HG03432 (cell line): ENCODE results near the gene MYL3.

Experiments used
- ATAC-seq: cut with Tn5 transposase; IDR thresholded peaks from one replicate; pipeline ENCODE4 v1.9.1; 2021; ENCODE audit warnings: mild to moderate bottlenecking, moderate library complexity; ENCODE audit not compliant: unreplicated experiment

The MYL3 gene

DNA sequence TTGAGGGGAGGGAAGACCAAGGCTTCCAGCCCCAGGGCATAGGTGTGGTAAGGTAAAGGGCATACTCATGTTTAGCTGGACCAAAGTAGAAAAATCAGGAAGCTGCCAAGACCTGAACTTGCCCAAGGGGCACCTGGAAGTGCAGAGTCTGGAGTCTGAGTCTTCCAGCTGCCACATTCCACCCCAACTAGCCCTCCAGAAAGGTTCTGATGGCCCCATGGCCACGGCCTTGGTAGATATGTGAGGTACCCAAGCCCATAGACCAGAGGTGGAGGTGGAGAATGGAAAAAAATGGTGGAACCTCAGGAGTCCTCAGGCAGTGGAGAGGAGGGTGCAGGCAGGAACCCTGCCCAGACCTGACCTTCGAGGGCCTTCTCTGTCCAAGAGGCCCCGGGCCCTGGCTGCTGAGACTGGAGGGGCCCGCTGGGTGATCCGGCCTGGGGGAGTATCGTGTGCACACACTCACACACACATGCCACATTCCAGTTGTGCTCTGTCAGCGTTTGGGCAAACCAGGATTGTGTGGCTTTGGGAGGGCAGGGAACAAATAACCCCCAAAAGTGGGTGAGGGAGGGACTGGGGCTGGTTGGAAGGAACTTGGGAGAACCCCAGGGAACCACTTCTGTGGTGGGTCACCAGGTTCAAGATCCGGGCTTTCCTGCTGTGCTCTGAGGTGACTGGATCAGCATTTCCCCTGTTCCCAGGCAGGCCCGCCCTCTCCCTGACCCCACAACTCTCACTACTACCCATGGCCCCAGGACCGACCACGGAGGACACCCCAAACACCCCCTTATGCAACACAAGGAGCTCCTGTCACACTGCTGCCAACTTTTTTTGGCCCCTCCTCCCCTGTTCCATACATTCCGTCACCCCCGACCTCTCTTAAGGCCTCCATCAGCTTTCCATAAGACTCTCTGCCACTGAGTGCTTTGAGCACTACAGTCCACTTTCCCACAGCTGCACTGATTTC lies 11.6 kb downstream of the MYL3 start:
- no peak for ATAC-seq

DNA sequence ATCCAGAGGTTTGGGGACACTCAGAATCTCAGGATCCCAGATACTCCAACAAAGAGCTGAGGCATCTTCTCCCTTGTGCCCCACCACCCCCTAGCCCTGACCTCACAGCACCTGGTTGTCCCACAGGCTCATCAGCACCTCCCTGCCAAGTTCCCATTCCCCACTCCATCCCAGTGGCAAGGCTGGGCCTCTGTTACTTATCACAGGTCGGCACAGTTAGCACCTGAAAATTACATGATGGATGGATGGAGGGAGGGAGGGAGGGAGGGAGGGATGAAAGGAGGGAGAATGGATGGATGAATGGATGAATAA lies 12.8 kb downstream of the MYL3 start:
- ATAC-seq = no peak

DNA sequence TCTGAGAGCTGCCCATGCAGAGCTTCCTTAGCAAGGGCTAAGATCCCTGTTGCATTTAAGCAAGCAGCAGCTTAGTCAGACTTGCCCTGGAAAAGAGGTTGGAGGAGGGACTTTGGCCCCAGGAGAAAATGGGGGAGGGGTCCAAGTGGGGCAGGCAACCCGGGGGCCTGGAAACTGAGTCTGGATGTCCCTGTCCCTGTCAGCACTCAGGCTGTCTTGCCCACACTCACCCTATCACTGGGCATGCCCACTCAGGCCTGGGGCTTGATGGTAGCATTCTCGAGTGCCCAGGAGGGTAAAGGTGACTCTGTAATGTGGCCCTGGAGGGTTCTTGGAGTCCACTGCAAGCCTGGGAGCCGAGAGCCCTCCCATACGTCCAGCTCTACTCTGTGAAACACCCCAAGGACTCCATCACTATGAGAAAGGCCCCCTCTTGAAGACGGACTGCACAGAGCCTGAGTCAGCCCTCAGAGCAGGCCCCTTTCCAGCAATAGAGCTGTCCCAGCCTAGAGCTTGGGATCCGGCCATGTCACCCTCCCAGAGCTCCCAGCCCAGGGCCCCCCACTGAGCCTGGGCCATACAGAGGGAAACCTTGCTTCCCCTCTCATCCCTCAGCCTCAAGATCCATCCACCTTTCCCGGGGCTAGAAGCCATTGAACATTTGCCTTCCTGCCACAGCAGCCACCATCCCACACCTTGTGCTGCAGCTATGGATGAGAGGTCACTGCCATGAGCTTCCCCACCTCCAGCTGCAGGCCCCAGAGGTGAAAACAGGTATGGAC lies 13.4 kb downstream of the MYL3 start:
- ATAC-seq = no peak

DNA sequence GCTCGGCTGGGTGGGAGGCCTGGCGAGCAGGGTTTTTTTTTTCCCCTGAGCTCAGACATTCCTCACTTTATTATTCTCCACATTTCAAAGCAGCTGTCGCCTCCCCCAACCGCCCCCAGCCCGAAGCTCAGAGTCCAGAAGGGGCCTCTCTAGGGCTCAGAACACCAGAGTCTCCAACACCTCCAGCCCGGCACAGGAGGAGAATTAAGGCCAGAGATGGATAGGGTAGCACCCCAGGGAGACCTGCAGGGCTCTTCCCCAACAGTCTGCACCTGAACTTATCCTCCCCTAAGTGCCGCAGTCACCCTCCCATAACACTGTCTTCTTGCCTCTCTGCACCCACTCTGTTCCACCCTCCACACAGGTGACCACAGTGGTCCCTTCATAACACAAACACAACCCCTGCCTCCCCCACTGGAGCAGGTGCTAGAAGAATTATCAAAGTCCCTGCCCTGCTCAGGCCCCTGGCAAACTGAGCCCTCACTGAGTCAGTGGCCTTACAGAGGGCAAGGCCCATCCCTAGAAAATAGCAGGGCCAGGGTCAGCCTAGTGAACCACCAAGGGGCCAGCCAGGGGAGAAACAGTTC lies 14.1 kb downstream of the MYL3 start:
- ATAC-seq = no peak

DNA sequence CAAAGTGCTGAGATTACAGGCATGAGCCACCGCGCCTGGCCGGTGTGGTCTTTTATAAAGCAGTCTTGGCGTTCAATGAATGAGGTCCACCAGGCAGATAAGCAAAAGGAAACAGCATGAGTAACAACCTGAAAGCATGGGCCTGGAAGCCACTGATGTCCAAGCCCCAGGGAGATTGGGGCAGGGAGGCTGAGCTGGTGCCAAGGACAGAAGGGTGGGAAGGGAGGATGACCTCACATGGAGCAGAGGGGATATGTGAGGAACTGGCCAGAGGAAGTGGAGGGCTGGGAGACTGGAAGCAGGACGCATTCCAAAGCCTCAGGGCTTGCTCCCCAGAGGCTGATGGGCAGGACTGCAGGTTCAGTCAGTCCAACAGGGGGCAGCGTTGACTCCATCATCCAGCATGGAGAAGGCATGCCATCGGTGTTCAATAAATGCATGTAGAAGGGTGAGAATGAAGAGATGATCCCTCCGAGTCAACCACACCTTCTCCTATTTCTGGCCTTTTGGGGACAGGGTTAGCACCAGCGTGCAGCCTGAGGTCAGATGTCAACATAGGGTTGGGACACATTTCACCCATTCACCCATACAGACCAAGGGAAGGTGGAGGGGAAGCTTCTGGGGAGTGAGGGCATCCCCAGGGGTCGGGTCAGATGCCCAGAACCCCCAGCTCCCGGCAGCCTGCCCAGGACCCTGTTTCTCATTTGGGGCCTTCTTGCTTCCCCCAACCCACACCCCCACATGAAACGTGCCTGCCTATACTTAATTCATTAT lies 14.8 kb downstream of the MYL3 start:
- no peak for ATAC-seq

DNA sequence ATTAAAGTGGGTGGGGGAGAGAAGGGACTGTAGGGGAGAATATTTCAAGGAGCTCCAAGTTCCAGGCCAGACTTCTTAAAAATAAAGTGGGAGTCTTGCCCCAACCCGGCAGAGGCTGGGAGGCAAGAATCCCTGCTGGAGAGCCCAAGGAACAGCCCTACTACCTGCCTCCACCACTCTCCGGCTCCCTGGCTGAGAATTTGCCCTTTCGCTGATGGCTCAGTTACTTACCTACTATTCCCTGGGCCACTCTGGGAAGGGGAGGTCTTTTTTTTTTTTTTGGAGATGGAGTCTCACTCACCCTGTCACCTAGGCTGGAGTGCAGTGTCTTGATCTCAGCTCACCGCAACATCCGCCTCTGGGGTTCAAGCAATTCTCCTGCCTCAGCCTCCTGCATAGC lies 15.5 kb downstream of the MYL3 start:
- ATAC-seq = no peak

DNA sequence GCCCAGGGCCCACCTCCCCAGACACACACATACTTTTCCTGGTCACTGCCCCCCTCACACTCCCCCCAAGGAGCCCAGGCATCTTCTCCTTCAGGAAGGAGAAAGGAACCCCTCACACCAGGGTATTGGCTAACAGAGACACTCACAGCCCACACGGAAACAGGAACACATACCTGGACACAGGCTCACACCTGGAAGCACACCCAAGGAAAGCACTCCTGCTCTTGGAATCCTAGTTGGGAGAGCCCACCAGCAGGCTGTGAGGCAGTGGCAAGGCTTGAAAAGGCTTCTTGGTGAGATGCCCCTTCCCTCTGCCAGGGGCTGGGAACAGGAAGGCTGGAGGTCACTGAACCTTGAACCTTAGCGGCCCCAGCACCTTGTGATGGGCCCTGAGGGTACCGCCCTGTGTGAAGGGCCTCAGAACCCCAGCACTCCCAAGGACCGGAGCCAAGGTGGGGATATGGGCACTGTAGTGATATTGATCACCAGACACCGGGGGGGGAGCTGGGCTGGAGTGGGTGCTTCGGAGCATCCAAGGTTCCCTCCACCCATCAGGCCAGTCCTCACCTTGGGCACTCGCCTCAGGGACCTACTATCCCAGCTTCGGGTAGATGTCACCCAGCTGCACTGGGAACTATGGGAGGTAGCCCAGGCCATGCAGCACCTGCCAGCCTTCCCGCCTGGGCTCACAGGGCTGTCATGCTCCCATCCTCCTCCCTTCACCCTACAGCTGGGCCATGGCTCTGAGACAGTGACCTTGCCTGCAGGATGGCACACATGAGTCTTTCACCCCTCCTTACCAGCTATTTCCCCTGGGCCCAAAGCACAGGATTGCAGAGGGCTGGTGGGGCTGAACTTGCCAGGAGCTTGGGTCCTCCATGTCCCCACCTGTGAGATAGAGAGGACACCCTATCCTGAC lies 16.4 kb downstream of the MYL3 start:
- ATAC-seq = no peak

DNA sequence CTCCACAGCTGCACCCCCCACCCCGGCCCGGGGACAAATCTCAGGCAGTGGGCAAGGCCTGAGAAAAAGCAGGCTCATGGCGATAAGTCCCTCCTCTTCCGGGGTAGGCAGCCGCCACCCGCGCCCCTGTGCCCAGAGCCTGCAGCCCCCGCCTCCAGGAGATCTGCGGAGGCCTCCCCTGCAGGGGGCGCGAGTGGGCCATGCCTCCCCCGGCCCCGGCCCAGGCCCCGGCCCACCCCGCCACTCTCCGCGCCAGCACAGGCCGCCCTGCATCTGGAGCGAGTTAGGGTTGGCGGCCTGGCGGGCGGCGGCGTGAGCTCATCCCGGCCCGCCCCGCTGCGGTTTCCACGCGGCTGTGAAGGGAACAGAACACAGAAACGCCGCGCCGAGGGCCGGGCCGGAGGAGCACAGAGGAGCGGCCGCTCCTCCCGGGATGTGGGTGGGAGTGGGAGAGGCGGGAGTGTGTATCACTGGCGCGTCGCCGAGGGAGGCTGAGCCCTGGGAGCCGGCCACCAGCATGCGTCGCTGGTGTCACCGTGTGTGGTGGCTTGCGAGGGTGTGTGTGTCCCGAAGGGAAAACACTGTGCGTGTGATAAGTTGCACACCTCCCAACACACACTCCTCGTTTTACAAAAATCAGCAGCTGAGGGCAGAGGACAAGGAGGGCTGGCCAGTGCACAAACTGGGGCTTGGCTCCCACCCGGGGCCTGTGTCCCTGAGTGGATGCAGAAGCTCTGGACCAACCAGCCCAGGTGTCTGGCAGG lies 17.2 kb downstream of the MYL3 start:
- peak; percentile 78 for ATAC-seq

DNA sequence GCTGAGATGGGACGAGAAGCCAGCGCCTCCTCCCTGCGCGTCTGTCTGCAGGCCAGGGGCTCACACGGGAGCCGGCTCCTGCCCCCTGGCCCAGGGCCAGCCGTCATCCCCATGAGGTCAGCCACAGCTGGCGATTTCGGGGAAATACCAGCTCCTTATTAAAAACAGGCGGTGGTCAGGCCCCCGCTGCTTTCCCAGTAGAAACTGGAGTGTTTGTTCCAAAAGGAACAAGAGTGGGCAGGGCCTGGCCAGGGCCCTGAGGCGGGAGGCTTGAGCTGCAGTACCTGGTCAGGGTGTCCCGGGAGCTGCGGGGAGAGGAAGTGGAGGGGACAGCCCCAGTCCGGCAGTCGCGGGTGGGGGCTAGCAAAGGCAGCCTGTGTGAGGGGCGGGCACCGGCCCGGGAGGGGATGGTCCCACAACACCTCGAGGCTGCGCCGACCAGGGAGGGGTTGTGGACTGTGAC lies 17.8 kb downstream of the MYL3 start:
- peak; percentile 59 for ATAC-seq

DNA sequence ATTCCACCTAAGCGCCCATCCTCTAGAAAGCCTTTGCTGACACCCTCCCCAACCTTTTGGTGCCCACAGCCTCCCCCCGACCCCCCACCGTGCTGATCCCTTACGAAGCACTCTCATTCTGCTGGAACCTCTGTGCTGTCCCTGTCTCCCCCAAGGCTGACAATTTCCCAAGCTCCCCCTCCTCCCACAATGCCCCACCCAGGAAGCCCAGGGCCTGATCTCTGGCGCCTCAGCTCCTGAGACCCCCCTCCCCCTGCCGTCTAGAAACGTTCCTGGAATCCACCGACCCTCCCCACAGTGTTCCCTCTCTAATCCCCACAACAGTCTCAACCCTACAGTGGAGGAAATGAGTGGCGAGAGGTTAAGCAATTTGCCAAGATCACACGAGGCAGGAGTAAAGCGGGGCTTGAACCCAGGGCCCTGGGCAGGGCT lies 18.3 kb downstream of the MYL3 start:
- no peak for ATAC-seq

DNA sequence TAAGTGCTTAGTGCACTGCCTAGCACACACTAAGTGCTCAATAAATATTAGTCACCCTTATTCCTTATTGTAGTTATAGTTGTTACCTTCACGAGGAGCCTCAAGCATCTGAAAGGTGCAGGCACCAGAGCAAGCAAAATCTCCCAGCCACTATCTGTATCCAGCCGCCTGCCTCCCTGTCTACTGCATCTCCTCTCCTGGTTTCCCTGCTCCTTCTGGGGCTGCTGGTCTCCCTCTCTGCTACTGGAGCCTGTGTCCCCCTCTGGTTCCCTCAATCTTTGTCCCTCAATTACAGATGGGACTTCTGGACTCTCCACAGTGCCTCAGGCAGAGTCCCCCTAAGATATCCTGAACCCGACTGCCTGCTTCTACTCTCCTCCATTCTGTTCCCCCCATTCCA lies 18.8 kb downstream of the MYL3 start:
- ATAC-seq = no peak

DNA sequence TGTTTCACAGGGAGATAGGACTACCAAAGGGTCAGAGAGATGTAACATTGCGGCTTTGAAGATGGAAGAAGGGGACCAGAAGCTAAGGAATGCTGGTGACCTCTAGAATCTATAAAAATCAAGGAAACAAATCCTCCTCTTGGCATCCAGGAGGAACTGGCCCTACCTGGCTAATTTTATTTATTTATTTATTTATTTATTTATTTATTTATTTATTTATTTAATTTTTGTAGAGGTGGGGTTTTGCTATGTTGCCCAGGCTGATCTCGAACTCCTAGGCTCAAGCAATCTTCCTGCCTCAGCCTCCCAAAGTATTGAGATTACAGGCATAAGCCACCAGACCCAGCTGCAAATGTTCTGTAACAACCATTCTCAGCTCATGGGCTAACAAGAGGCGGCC lies 19.7 kb downstream of the MYL3 start:
- ATAC-seq = no peak

DNA sequence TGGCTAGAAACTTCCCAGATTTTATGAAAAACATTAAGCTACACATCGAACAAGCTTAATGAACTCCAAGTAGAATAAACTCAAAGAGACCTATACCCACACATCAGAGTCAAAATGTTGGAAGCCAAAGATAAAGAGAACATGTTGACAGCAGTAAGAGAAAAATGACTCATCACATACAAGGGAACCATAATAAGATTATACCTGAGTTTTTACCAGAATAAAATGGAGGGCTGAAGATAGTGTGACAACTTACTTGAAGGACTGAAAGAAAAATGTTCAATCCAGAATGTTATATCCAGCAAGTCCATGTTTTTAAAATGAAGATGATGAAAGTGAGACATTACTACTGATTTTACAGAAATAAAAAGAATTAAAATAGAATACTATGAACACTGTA lies 22.8 kb downstream of the MYL3 start:
- ATAC-seq = no peak

DNA sequence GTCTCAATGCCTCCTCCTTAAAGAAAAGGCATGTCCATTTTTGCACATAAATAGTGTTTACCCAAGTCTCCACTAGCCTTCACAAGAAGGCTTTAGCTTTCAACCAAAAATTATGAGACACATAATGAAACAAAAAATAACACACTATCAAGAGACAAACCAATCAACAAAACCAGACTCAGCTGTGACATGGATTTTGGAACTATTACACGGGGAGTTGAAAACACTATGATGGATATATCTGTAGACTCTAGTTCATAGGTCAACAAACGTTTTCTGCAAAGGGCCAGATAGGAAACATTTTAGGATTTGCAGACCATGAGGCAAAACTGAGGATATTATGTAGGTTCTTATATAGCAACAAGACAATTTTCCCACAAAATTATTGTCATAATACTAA lies 24.9 kb downstream of the MYL3 start:
- no peak for ATAC-seq

DNA sequence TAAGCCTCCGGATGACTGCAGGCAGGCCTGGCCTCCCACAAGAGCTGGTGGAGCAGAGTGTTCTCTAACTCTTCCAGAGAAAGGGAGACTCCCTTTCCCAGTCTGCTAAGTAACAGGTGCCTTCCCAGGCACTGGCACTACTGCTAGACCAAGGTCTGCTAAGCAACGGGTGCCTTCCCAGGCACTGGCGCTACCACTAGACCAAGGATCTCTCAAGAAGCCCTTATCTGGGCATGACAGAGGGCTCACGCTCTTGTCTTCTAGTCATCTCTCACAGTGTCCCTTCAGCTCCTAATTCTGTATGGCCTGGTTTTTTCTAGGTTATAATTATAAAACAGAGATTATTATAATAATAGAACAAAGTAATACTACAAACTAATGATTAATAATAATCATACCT lies 27.8 kb downstream of the MYL3 start:
- no peak for ATAC-seq

DNA sequence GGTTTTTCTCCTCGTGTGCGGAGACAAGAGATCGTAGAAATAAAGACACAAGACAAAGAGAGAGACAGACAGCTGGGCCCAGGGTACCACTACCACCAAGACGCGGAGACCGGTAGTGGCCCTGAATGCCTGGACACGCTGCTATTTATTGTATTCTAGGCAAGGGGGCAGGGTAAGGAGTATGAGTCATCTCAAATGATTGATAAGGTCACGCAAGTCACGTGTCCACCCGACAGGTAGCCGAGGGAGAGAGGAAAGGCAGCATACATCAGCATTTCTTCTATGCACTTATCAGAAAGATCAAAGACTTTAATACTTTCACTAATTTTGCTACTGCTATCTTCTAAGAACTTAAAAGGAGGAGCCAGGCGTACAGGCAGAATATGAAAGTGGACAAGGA lies 28.2 kb downstream of the MYL3 start:
- ATAC-seq = no peak

DNA sequence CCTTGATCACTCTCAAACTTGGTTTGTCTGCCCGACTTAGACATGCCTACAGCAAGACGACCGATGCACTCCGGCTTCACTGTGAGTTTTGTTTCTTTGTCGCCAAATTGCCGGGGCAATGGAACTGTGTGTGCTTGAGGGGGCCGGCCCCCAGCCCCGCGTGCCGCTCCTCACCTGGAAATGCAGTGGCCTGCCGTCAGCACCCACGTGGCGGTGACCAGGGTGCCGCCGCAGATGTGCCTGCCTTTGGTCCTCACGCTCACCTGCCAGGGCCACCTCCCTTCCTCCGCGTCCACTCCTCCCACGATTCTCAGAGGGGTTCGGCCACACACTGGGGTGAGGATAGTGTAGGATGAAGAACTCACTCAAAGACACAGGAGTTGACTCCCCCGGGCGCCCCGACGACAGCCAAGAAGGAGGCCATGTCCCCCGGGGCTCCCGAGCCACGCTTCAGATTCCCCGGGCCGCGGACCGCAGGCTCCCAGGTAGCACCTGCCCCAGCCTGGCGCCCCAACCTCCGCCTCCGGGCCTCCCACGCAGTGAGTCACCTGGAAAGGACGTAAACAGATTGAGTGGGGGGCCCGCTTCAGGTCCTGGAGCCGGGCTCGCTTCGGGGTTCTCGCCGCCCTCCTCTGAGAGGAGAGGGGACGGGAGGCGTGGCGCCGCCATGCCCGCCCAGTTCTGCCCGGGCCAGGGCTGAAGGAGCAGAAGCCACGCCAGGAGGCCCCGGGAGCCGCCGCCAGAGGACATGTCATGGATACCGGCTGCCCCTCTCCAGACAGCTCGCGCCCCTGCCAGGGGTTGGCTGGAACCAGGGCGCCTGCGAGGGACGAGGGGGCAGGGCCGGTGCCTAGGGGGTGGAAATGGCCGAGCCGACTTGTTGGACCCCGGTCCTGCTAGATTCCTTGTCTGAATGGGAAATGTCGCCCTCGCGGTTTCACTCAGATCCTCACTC lies 29.6 kb downstream of the MYL3 start:
- ATAC-seq = no peak

DNA sequence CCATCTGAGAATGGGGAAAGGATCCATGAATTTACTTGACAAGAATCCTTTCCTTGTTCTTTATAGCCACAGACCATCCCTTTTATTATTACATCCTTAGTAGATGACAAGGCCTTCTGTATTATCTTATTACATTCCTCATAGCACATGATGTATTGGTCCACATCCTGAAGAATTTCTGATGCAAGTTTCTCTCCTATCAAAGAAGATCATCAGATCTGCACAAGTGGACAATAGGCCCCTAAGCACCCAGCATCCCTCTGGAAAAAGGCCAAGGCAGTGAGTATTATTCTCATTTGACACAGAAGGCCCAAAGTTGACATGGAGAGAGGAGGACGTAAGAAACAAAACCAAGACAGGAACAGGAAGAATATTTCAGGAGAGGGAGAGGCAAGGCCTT lies 31.4 kb downstream of the MYL3 start:
- no peak for ATAC-seq
